ENCODE data around the gene LRP1B.

DNA sequence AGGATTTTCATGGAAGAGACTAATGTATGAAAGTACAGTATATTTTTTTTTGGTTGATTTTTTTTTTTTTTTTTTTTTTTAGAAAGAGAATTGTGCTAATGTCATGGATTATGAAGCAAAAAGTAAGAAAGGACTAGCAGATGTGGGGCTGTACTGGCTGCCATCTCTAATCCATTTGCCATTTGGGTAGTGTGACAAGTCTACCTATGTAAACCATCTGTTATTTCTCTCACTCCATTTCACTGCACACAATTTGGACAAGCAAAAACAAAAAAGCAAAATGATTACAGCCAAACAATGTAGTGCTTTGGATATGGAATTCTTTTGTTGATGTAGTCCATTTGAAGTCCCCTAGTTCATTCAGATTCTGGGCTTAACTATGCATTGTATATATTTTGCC, 1355.4 kb downstream of the LRP1B start:
- TF ChIP-seq, protein P1, sequence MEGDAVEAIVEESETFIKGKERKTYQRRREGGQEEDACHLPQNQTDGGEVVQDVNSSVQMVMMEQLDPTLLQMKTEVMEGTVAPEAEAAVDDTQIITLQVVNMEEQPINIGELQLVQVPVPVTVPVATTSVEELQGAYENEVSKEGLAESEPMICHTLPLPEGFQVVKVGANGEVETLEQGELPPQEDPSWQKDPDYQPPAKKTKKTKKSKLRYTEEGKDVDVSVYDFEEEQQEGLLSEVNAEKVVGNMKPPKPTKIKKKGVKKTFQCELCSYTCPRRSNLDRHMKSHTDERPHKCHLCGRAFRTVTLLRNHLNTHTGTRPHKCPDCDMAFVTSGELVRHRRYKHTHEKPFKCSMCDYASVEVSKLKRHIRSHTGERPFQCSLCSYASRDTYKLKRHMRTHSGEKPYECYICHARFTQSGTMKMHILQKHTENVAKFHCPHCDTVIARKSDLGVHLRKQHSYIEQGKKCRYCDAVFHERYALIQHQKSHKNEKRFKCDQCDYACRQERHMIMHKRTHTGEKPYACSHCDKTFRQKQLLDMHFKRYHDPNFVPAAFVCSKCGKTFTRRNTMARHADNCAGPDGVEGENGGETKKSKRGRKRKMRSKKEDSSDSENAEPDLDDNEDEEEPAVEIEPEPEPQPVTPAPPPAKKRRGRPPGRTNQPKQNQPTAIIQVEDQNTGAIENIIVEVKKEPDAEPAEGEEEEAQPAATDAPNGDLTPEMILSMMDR (conservative IDR thresholded peaks at IDR 0.05 in 1 of 2, IDR thresholded peaks at IDR 0.05 in 1 of 2; ENCODE audit: low read depth in 1 of 2, low read length in 2 of 2): no peak
- no peak for TF ChIP-seq EZH2 (IDR thresholded peaks at IDR 0.05; ENCODE audit: low read length, missing control alignments)

Measured in fibroblast of lung (primary cell).